ENCODE data around the gene TMEM250. TPM values are rescaled to one million over a fixed set of nuclear protein-coding genes. Genes with fewer than 3 reads are reported as not detected.

The TMEM250 gene
- total RNA-seq, 2 donors from 2014 or later, result 13.3 to 26.2 TPM

GRCh38 chr9:136093995-136094881, 24.4 kb downstream of the TMEM250 start:
- ATAC-seq, result peak; percentile 69 to 71
- DNase-seq (ENCODE audit: low spot score in 2 of 2), result peak in 1 of 2 donors; percentile 68
- H3K27ac Mint-ChIP-seq, result peak overlapping the region in 1 of 2 donors; percentile 60
- no peaks in the 10 kb centered on the region for H3K36me3 Mint-ChIP-seq
- no peaks in the 10 kb centered on the region for H3K9me3 Mint-ChIP-seq

- H3K9me3 Mint-ChIP-seq, result no peaks in the 10 kb centered on the region
- ATAC-seq (no peak), DNase-seq (ENCODE audit: low spot score in 2 of 2) (no peak)
- peak overlapping the region; percentile 55 to 60 for H3K27ac Mint-ChIP-seq
- H3K36me3 Mint-ChIP-seq, result no peaks in the 10 kb centered on the region
Measured at GRCh38 chr9:136093346-136093986, 25.2 kb downstream of the TMEM250 start.

GRCh38 chr9:136092741-136093140, 25.9 kb downstream of the TMEM250 start:
- DNase-seq (ENCODE audit: low spot score in 2 of 2) (no peak), ATAC-seq (no peak)
- Mint-ChIP-seq H3K9me3 (no peaks in the 10 kb centered on the region), H3K27ac (no peak overlapping the region), H3K36me3 (no peaks in the 10 kb centered on the region)

GRCh38 chr9:136092353-136092650, 26.4 kb downstream of the TMEM250 start:
- Mint-ChIP-seq H3K36me3 (no peaks in the 10 kb centered on the region), H3K9me3 (no peaks in the 10 kb centered on the region), H3K27ac (no peak overlapping the region)
- DNase-seq (ENCODE audit: low spot score in 2 of 2), result no peak
- no peak for ATAC-seq

- Mint-ChIP-seq H3K36me3 (no peaks in the 10 kb centered on the region), H3K9me3 (no peaks in the 10 kb centered on the region), H3K27ac (peak overlapping the region; percentile 26 to 62)
- DNase-seq (ENCODE audit: low spot score in 2 of 2) (no peak), ATAC-seq (no peak)
Measured at GRCh38 chr9:136091582-136092352, 26.9 kb downstream of the TMEM250 start.

GRCh38 chr9:136090768-136091581, 27.7 kb downstream of the TMEM250 start:
- Mint-ChIP-seq H3K27ac (peak overlapping the region in 1 of 2 donors; percentile 62), H3K9me3 (no peaks in the 10 kb centered on the region), H3K36me3 (no peaks in the 10 kb centered on the region)
- no peak for DNase-seq (ENCODE audit: low spot score in 2 of 2)
- ATAC-seq, result no peak

GRCh38 chr9:136090056-136090735, 28.5 kb downstream of the TMEM250 start:
- Mint-ChIP-seq H3K9me3 (no peaks in the 10 kb centered on the region), H3K36me3 (no peaks in the 10 kb centered on the region), H3K27ac (peak overlapping the region in 1 of 2 donors; percentile 39)
- ATAC-seq, result no peak
- DNase-seq (ENCODE audit: low spot score in 2 of 2), result no peak

- H3K27ac Mint-ChIP-seq, result peak overlapping the region; percentile 4 to 39
- no peak for DNase-seq (ENCODE audit: low spot score in 2 of 2)
- H3K36me3 Mint-ChIP-seq, result no peaks in the 10 kb centered on the region
Measured at GRCh38 chr9:136089697-136090045, 29.0 kb downstream of the TMEM250 start.

GRCh38 chr9:136088939-136089696, 29.6 kb downstream of the TMEM250 start:
- Mint-ChIP-seq H3K9me3 (no peaks in the 10 kb centered on the region), H3K36me3 (no peaks in the 10 kb centered on the region), H3K27ac (peak overlapping the region; percentile 4 to 39)
- DNase-seq (ENCODE audit: low spot score in 2 of 2) (peak in 1 of 2 donors; percentile 47), ATAC-seq (peak in 1 of 2 donors; percentile 32)

More at GRCh38 chr9:136089697-136090045, 29.0 kb downstream of the TMEM250 start:
- no peak for ATAC-seq
- no peaks in the 10 kb centered on the region for H3K9me3 Mint-ChIP-seq

- ATAC-seq, result peak in 1 of 2 donors; percentile 7
- no peak overlapping the region for H3K27ac Mint-ChIP-seq
- no peaks in the 10 kb centered on the region for H3K9me3 Mint-ChIP-seq
- DNase-seq (ENCODE audit: low spot score in 2 of 2), result peak in 1 of 2 donors; percentile 52
- H3K36me3 Mint-ChIP-seq, result no peaks in the 10 kb centered on the region
Measured at GRCh38 chr9:136088481-136088938, 30.2 kb downstream of the TMEM250 start.

GRCh38 chr9:136087741-136088480, 30.8 kb downstream of the TMEM250 start:
- H3K27ac Mint-ChIP-seq, result no peak overlapping the region
- DNase-seq (ENCODE audit: low spot score in 2 of 2) (peak in 1 of 2 donors; percentile 46), ATAC-seq (no peak)
- no peaks in the 10 kb centered on the region for H3K9me3 Mint-ChIP-seq
- no peaks in the 10 kb centered on the region for H3K36me3 Mint-ChIP-seq

- DNase-seq (ENCODE audit: low spot score in 2 of 2), result peak in 1 of 2 donors; percentile 44
- no peak for ATAC-seq
- Mint-ChIP-seq H3K36me3 (no peaks in the 10 kb centered on the region), H3K27ac (no peak overlapping the region), H3K9me3 (no peaks in the 10 kb centered on the region)
Measured at GRCh38 chr9:136086951-136087740, 31.5 kb downstream of the TMEM250 start.

- Mint-ChIP-seq H3K27ac (no peak overlapping the region), H3K9me3 (no peaks in the 10 kb centered on the region), H3K36me3 (no peaks in the 10 kb centered on the region)
- ATAC-seq (no peak), DNase-seq (ENCODE audit: low spot score in 2 of 2) (peak in 1 of 2 donors; percentile 50)
Measured at GRCh38 chr9:136086213-136086881, 32.3 kb downstream of the TMEM250 start.
